Activated naive CD8-positive, alpha-beta T cell treated with anti-CD3 and anti-CD28 coated beads for 36 hours (primary cell): ENCODE measurements around the gene SRRM4. TPM values are rescaled to one million over a fixed set of nuclear protein-coding genes. Genes with fewer than 3 reads are reported as not detected.
"Not testable (repeated sequence)": the region's sequence is repeated elsewhere in the genome, so short reads cannot be mapped to it uniquely, and the experiment has no call there.

Experiments used
- DNase-seq: peaks from one replicate; pipeline ENCODE4 v3.0.0; 2021
- H3K27ac Mint-ChIP-seq: one replicate; pipeline ENCODE4 v1.8.0; 2022; ENCODE audit warnings: mild to moderate bottlenecking, moderate library complexity, mixed read lengths
- H3K27me3 Mint-ChIP-seq: one replicate; pipeline ENCODE4 v1.8.0; 2022; ENCODE audit warnings: mild to moderate bottlenecking, mixed read lengths
- H3K36me3 Mint-ChIP-seq: one replicate; pipeline ENCODE4 v1.8.0; 2021; ENCODE audit warnings: mild to moderate bottlenecking, mixed read lengths
- H3K4me1 Mint-ChIP-seq: one replicate; pipeline ENCODE4 v1.8.0; 2021; ENCODE audit warnings: mixed read lengths
- H3K4me3 Mint-ChIP-seq: one replicate; pipeline ENCODE4 v1.8.0; 2022; ENCODE audit warnings: mild to moderate bottlenecking, moderate library complexity, mixed read lengths
- H3K9me3 Mint-ChIP-seq: one replicate; pipeline ENCODE4 v1.8.0; 2022; ENCODE audit warnings: mixed read lengths
- total RNA-seq, 2 experiments: library from RNA; stranded (reverse); gene quantifications; one replicate each; pipeline ENCODE4 v1.2.3, GENCODE V29; 2021

The SRRM4 gene
- total RNA-seq, 2 experiments from 2014 or later: not detected

- H3K27me3 Mint-ChIP-seq: no peaks in the 10 kb centered on the region
- no peak overlapping the region for H3K27ac Mint-ChIP-seq
- H3K4me1 Mint-ChIP-seq: no peaks in the 10 kb centered on the region
Measured at GRCh38 chr12:119075222-119075787, 94.0 kb downstream of the SRRM4 start.

GRCh38 chr12:119075918-119076317, 94.6 kb downstream of the SRRM4 start:
- DNase-seq: no peak
- H3K27ac Mint-ChIP-seq: no peak overlapping the region
- no peaks in the 10 kb centered on the region for H3K27me3 Mint-ChIP-seq
- H3K9me3 Mint-ChIP-seq: no peaks in the 10 kb centered on the region
- H3K4me3 Mint-ChIP-seq: no peak overlapping the region
- H3K4me1 Mint-ChIP-seq: no peaks in the 10 kb centered on the region
- H3K36me3 Mint-ChIP-seq: no peaks in the 10 kb centered on the region

More at GRCh38 chr12:119075222-119075787, 94.0 kb downstream of the SRRM4 start:
- no peak for DNase-seq
- Mint-ChIP-seq H3K9me3 (no peaks in the 10 kb centered on the region), H3K4me3 (no peak overlapping the region), H3K36me3 (no peaks in the 10 kb centered on the region)

GRCh38 chr12:119079530-119079929, 98.2 kb downstream of the SRRM4 start:
- Mint-ChIP-seq H3K27ac (no peak overlapping the region), H3K27me3 (peaks cover 2% of the 10 kb centered on the region), H3K4me1 (no peaks in the 10 kb centered on the region), H3K9me3 (no peaks in the 10 kb centered on the region), H3K36me3 (no peaks in the 10 kb centered on the region), H3K4me3 (no peak overlapping the region)
- no peak for DNase-seq

GRCh38 chr12:119082016-119082415, 100.7 kb downstream of the SRRM4 start:
- peaks cover 3% of the 10 kb centered on the region for H3K27me3 Mint-ChIP-seq
- H3K36me3 Mint-ChIP-seq: no peaks in the 10 kb centered on the region
- no peak overlapping the region for H3K4me3 Mint-ChIP-seq
- H3K4me1 Mint-ChIP-seq: no peaks in the 10 kb centered on the region
- no peak overlapping the region for H3K27ac Mint-ChIP-seq
- DNase-seq: no peak
- no peaks in the 10 kb centered on the region for H3K9me3 Mint-ChIP-seq

- Mint-ChIP-seq H3K27me3 (peaks cover 3% of the 10 kb centered on the region), H3K9me3 (no peaks in the 10 kb centered on the region), H3K4me3 (no peak overlapping the region), H3K4me1 (no peaks in the 10 kb centered on the region), H3K27ac (no peak overlapping the region), H3K36me3 (no peaks in the 10 kb centered on the region)
- no peak for DNase-seq
Measured at GRCh38 chr12:119082496-119082895, 101.2 kb downstream of the SRRM4 start.

- Mint-ChIP-seq H3K36me3 (no peaks in the 10 kb centered on the region), H3K27me3 (peaks cover 9% of the 10 kb centered on the region), H3K9me3 (no peaks in the 10 kb centered on the region), H3K4me1 (no peaks in the 10 kb centered on the region), H3K4me3 (no peak overlapping the region), H3K27ac (no peak overlapping the region)
- DNase-seq: no peak
Measured at GRCh38 chr12:119088685-119089379, 107.5 kb downstream of the SRRM4 start.

- Mint-ChIP-seq H3K27ac (no peak overlapping the region), H3K4me1 (no peaks in the 10 kb centered on the region), H3K9me3 (no peaks in the 10 kb centered on the region), H3K27me3 (peaks cover 8% of the 10 kb centered on the region), H3K36me3 (no peaks in the 10 kb centered on the region), H3K4me3 (no peak overlapping the region)
- no peak for DNase-seq
Measured at GRCh38 chr12:119089380-119090013, 108.2 kb downstream of the SRRM4 start.

- DNase-seq: no peak
- H3K27ac Mint-ChIP-seq: no peak overlapping the region
- H3K4me3 Mint-ChIP-seq: no peak overlapping the region
- H3K27me3 Mint-ChIP-seq: peaks cover 6% of the 10 kb centered on the region
- no peaks in the 10 kb centered on the region for H3K4me1 Mint-ChIP-seq
- H3K9me3 Mint-ChIP-seq: no peaks in the 10 kb centered on the region
- no peaks in the 10 kb centered on the region for H3K36me3 Mint-ChIP-seq
Measured at GRCh38 chr12:119090276-119090675, 108.9 kb downstream of the SRRM4 start.

GRCh38 chr12:119090865-119091264, 109.5 kb downstream of the SRRM4 start:
- H3K4me1 Mint-ChIP-seq: no peaks in the 10 kb centered on the region

GRCh38 chr12:119096429-119097202, 115.3 kb downstream of the SRRM4 start:
- DNase-seq: no peak
- H3K9me3 Mint-ChIP-seq: peaks cover 12% of the 10 kb centered on the region
- no peak overlapping the region for H3K4me3 Mint-ChIP-seq
- no peaks in the 10 kb centered on the region for H3K4me1 Mint-ChIP-seq
- no peaks in the 10 kb centered on the region for H3K36me3 Mint-ChIP-seq
- no peak overlapping the region for H3K27ac Mint-ChIP-seq
- H3K27me3 Mint-ChIP-seq: peaks cover 9% of the 10 kb centered on the region

More at GRCh38 chr12:119090865-119091264, 109.5 kb downstream of the SRRM4 start:
- no peaks in the 10 kb centered on the region for H3K36me3 Mint-ChIP-seq
- H3K9me3 Mint-ChIP-seq: no peaks in the 10 kb centered on the region
- no peak for DNase-seq
- H3K27ac Mint-ChIP-seq: no peak overlapping the region
- H3K27me3 Mint-ChIP-seq: peaks cover 9% of the 10 kb centered on the region
- H3K4me3 Mint-ChIP-seq: no peak overlapping the region

GRCh38 chr12:119100933-119101332, 119.6 kb downstream of the SRRM4 start:
- Mint-ChIP-seq H3K9me3 (peaks cover 12% of the 10 kb centered on the region), H3K27me3 (no peaks in the 10 kb centered on the region), H3K4me3 (no peak overlapping the region), H3K36me3 (no peaks in the 10 kb centered on the region), H3K4me1 (no peaks in the 10 kb centered on the region), H3K27ac (no peak overlapping the region)
- no peak for DNase-seq

- no peak for DNase-seq
- Mint-ChIP-seq H3K4me1 (no peaks in the 10 kb centered on the region), H3K27ac (no peak overlapping the region), H3K4me3 (no peak overlapping the region), H3K27me3 (no peaks in the 10 kb centered on the region), H3K9me3 (peaks cover 11% of the 10 kb centered on the region), H3K36me3 (no peaks in the 10 kb centered on the region)
Measured at GRCh38 chr12:119102274-119102673, 120.9 kb downstream of the SRRM4 start.

GRCh38 chr12:119102714-119103113, 121.4 kb downstream of the SRRM4 start:
- H3K27ac Mint-ChIP-seq: no peak overlapping the region
- H3K4me1 Mint-ChIP-seq: no peaks in the 10 kb centered on the region
- no peaks in the 10 kb centered on the region for H3K27me3 Mint-ChIP-seq
- DNase-seq: no peak
- H3K4me3 Mint-ChIP-seq: no peak overlapping the region
- peaks cover 10% of the 10 kb centered on the region for H3K9me3 Mint-ChIP-seq
- no peaks in the 10 kb centered on the region for H3K36me3 Mint-ChIP-seq

- not testable (repeated sequence) for H3K27ac Mint-ChIP-seq, H3K4me3 Mint-ChIP-seq, H3K9me3 Mint-ChIP-seq, DNase-seq, H3K36me3 Mint-ChIP-seq, H3K4me1 Mint-ChIP-seq, H3K27me3 Mint-ChIP-seq
Measured at GRCh38 chr12:119104969-119105368, 123.6 kb downstream of the SRRM4 start.

- Mint-ChIP-seq H3K27me3 (peaks cover 6% of the 10 kb centered on the region), H3K9me3 (peaks cover 3% of the 10 kb centered on the region), H3K27ac (no peak overlapping the region), H3K4me1 (no peaks in the 10 kb centered on the region), H3K36me3 (no peaks in the 10 kb centered on the region), H3K4me3 (no peak overlapping the region)
- DNase-seq: no peak
Measured at GRCh38 chr12:119113496-119113986, 132.2 kb downstream of the SRRM4 start.
